GM12878 (cell line): ENCODE measurements around the gene IQSEC2. TPM values are rescaled to one million over a fixed set of nuclear protein-coding genes. Genes with fewer than 3 reads are reported as not detected.

Experiments used
- ASH2L ChIP-seq: fragments of 300-600, 200-600 bp; sonication (generic); IDR thresholded peaks from 2 replicates; pipeline ENCODE4 v1.6.1; 2017; ENCODE audit warnings: low read depth, mild to moderate bottlenecking, borderline replicate concordance
- CBX5 ChIP-seq: sonication (generic); IDR thresholded peaks from 2 replicates; pipeline ENCODE4 v1.6.1; 2016; ENCODE audit warnings: low read depth, moderate library complexity, mild to moderate bottlenecking, inconsistent platforms
- FOS ChIP-seq: IDR thresholded peaks from 3 replicates; pipeline ENCODE4 v1.6.1; 2011; ENCODE audit warnings: borderline replicate concordance; ENCODE audit not compliant: insufficient read length; ENCODE audit errors: extremely low read depth
- IRF3 ChIP-seq: fragments of 450-650 bp; IDR thresholded peaks from 2 replicates; pipeline ENCODE4 v1.6.1; 2014; ENCODE audit warnings: mild to moderate bottlenecking
- JUND ChIP-seq: IDR thresholded peaks from 2 replicates; pipeline ENCODE4 v1.6.1; 2012; ENCODE audit warnings: low read depth, mild to moderate bottlenecking, low read length, improper control_type of control experiment, moderate library complexity
- NFYA ChIP-seq: IDR thresholded peaks from 2 replicates; pipeline ENCODE4 v1.6.1; 2011; ENCODE audit warnings: low read depth, mild to moderate bottlenecking, low read length, improper control_type of control experiment, borderline replicate concordance
- POU2F2 ChIP-seq: IDR thresholded peaks from 3 replicates; pipeline ENCODE4 v1.6.1; 2011; ENCODE audit warnings: low read depth, mild to moderate bottlenecking, low read length, borderline replicate concordance
- USF1 ChIP-seq: IDR thresholded peaks from 2 replicates; pipeline ENCODE4 v1.6.1; 2011; ENCODE audit warnings: borderline replicate concordance, low read depth, mild to moderate bottlenecking, moderate library complexity, mixed read lengths, low read length; ENCODE audit not compliant: insufficient read depth; ENCODE audit errors: extremely low read length
- ZBTB4 ChIP-seq: fragments of 450-650 bp; formaldehyde crosslinking; IDR thresholded peaks from 2 replicates; pipeline ENCODE4 v1.4.0; 2022; ENCODE audit warnings: mild to moderate bottlenecking, moderate library complexity
- polyA plus RNA-seq, 11 experiments: library from polyadenylated mRNA; depleted of rRNA in 4 of 11; unstranded in 6 of 11; stranded (reverse) in 5 of 11; fragments of >200 nt; fragmentation: Nextera tagmentation in 4 of 11; fragmentation: Illumina TruSeq in 1 of 11; extraction: Ambion mirVana in 4 of 11; extraction: Trizol in 1 of 11; gene quantifications; 1 replicate in 1 of 11; 2 replicates in 10 of 11; pipeline versions ENCODE4 v1.2.1 to v1.2.3, GENCODE V29; 2011 to 2016; ENCODE audit warnings: inconsistent platforms in 2 of 11, missing spikeins in 2 of 11, low read depth in 1 of 11
- total RNA-seq, 4 experiments: library from RNA; depleted of rRNA in 3 of 4; stranded (reverse); fragments of >200 nt in 3 of 4; fragmentation: Illumina TruSeq in 1 of 4; extraction: Trizol in 1 of 4; gene quantifications; 2 replicates each; pipeline versions ENCODE4 v1.2.1 to v1.2.3, GENCODE V29; 2013 to 2021

IQSEC2 gene
- total and polyA plus RNA-seq, 10 of the 15 experiments (the other 5 are each of a cell fraction or from before 2014, with no cell fraction given): 0.01 to 0.23 (median 0.04) TPM; not detected in 3

GRCh38 chrX:53280331-53281320 lies 758 bp downstream of the IQSEC2 start (continued):
- TF ChIP-seq ZBTB4 (CRISPR knock-in tag) (no peak), USF1 (no peak), JUND (no peak), NFYA (no peak), FOS (no peak), POU2F2 (no peak), ASH2L (no peak), IRF3 (no peak), CBX5 (no peak)
